Pancreas (tissue), 10 donors: ENCODE results near the gene TCL1A. TPM values are rescaled to one million over a fixed set of nuclear protein-coding genes. Genes with fewer than 3 reads are reported as not detected.
"Not testable (repeated sequence)": the region's sequence is repeated elsewhere in the genome, so short reads cannot be mapped to it uniquely, and the experiment has no call there.

Experiments
- ATAC-seq, 4 donors: fragments of 200-7000 bp; cut with Tn5 transposase; one replicate each; pipeline versions ENCODE4 v1.8.0 to v1.9.1; 2020; ENCODE audit warnings: mild to moderate bottlenecking in 4 of 4, moderate library complexity in 4 of 4
- DNase-seq, 6 donors: peaks; one replicate each; pipeline ENCODE4 v3.0.0-alpha.2; 2020
- FAIRE-seq: peaks from 2 replicates; lab custom pipeline; 2012; peaks lifted over from hg19 to GRCh38; lab: Jason Lieb, UNC
- H3K27ac ChIP-seq, 4 donors: fragments of 200-600 bp; sonication (generic); 1 replicate in 3 of 4; 2 replicates in 1 of 4; pipeline versions ENCODE4 v1.5.0 to v1.8.0; 2020
- H3K27me3 ChIP-seq, 4 donors: fragments of 200-600 bp; one replicate each; pipeline ENCODE4 v1.8.0; 2021
- H3K36me3 ChIP-seq, 3 donors: fragments of 200-600 bp; sonication (generic) in 1 of 3; one replicate each; pipeline versions ENCODE4 v1.5.0 to v1.8.0; 2020 to 2021
- H3K4me1 ChIP-seq, 3 donors: fragments of 200-600 bp; one replicate each; pipeline ENCODE4 v1.8.0; 2021
- H3K4me3 ChIP-seq, 4 donors: fragments of 200-600 bp; sonication (generic) in 2 of 4; one replicate each; pipeline versions ENCODE4 v1.5.0 to v1.8.0; 2020 to 2021
- H3K9me3 ChIP-seq, 4 donors: fragments of 200-600 bp; one replicate each; pipeline ENCODE4 v1.8.0; 2021
- CTCF ChIP-seq, 4 donors: fragments of 200-600 bp; sonication (generic) in 3 of 4; IDR thresholded peaks; one replicate each; pipeline versions ENCODE4 v1.5.0 to v1.8.0; 2021; ENCODE audit warnings: antibody characterized with exemption in 4 of 4
- WGBS, 2 donors: extraction: QIAGEN DNeasy Blood & Tissue Kit; methylation state at CpG; one replicate each; pipeline ENCODE4 v1.1.7; 2013; 5-methylcytosine and 5-hydroxymethylcytosine counted together
- intact Hi-C, 3 donors: fragments of 100-400 bp; cut with DNase I; formaldehyde crosslinking; loops; one replicate each; pipeline versions ENCODE4 v1.11.1 to v1.14.2; 2022
- polyA plus RNA-seq, 2 donors: library from polyadenylated mRNA; stranded (reverse); fragments of 200-250 nt; gene quantifications; one replicate each; pipeline ENCODE4 v1.2.3, GENCODE V29; 2013
- total RNA-seq, 6 donors: library from RNA; stranded (reverse); fragmentation: NEBNext Ultra II Directional in 4 of 6; extraction: Animal tissue kit (Norgen Biotek cat#: 25700) in 4 of 6; gene quantifications; one replicate each; pipeline versions ENCODE4 v1.2.1 to v1.2.4, GENCODE V29; 2021 to 2023
- donor health status: healthy with polysubstance abuse.
- donor health status: DM: no; HTN: no; CAD: no; lungs with moderate emphysema.
- donor health status: DM: no; HTN: no; CAD: no.
- donor health status: control.
- donor health status: control.
- donor health status: Bipolar disorder and iron deficiency.
- donor health status: DM: yes; HTN: yes; CAD: no.
- donor health status: DM: no; HTN: no; CAD: no.
- donor health status: DM: no; HTN: no; CAD: no.
- donor health status: DM: yes; HTN: yes; CAD: no.

The TCL1A gene
- total and polyA plus RNA-seq, 8 donors = 0.09 to 0.16 TPM; not detected in 6

GRCh38 chr14:95739356-95739755 lies 25.4 kb upstream of the TCL1A start:
- Histone ChIP-seq H3K4me1 (no peaks in the 10 kb centered on the region), H3K27ac (no peak overlapping the region), H3K4me3 (no peak overlapping the region), H3K9me3 (no peaks in the 10 kb centered on the region), H3K27me3 (no peaks in the 10 kb centered on the region), H3K36me3 (no peaks in the 10 kb centered on the region)
- DNase-seq (no peak), ATAC-seq (no peak), FAIRE-seq (no peak)
- WGBS, 2 donors = 71 to 75% methylated on average over 1 of the region's 1 CpG
- intact Hi-C loops = no loop called here
- TF ChIP-seq CTCF (IDR thresholded peaks at IDR 0.05) = no peak

- no peak for DNase-seq
- Histone ChIP-seq H3K27me3 (no peaks in the 10 kb centered on the region), H3K9me3 (no peaks in the 10 kb centered on the region), H3K36me3 (no peaks in the 10 kb centered on the region), H3K4me1 (peaks cover 0 to 6% (median 0%) of the 10 kb centered on the region in 3 donors), H3K4me3 (no peak overlapping the region), H3K27ac (no peak overlapping the region)
- intact Hi-C loops = no loop called here
- TF ChIP-seq CTCF (IDR thresholded peaks at IDR 0.05) = no peak
- ATAC-seq = peak; percentile 67 to 91 (median 83)
- WGBS, 2 donors = 43 to 54% methylated on average over 1 of the region's 1 CpG
- FAIRE-seq = no peak
These were observed 19.3 kb upstream of the TCL1A start for GRCh38 chr14:95733212-95733611.

- DNase-seq = no peak
- no peak for TF ChIP-seq CTCF (IDR thresholded peaks at IDR 0.05)
- H3K9me3 ChIP-seq = no peaks in the 10 kb centered on the region
- no peaks in the 10 kb centered on the region for H3K27me3 ChIP-seq
- 85 to 86% methylated on average over 5 of the region's 5 CpGs for WGBS, 2 donors
- intact Hi-C loops = no loop called here
- ATAC-seq = no peak
- no peaks in the 10 kb centered on the region for H3K36me3 ChIP-seq
- H3K4me1 ChIP-seq = peaks cover 0 to 15% (median 6%) of the 10 kb centered on the region in 3 donors
- no peak overlapping the region for H3K27ac ChIP-seq
- FAIRE-seq = no peak
- H3K4me3 ChIP-seq = no peak overlapping the region
These were observed 16.2 kb upstream of the TCL1A start for GRCh38 chr14:95730126-95730525.

- FAIRE-seq, H3K36me3 ChIP-seq: not testable (repeated sequence)
- WGBS, 2 donors = 68% methylated on average over 8 of the region's 8 CpGs
These were observed 15.6 kb upstream of the TCL1A start for GRCh38 chr14:95729402-95730028.

GRCh38 chr14:95727056-95727700 lies 13.3 kb upstream of the TCL1A start:
- Histone ChIP-seq H3K9me3 (no peaks in the 10 kb centered on the region), H3K36me3 (no peaks in the 10 kb centered on the region), H3K4me1 (peaks cover 0 to 10% (median 6%) of the 10 kb centered on the region in 3 donors), H3K4me3 (no peak overlapping the region), H3K27me3 (no peaks in the 10 kb centered on the region), H3K27ac (peak overlapping the region in 3 of 4 donors; percentile 26 to 46 (median 41))
- WGBS, 2 donors = 25 to 27% methylated on average over 6 of the region's 6 CpGs
- DNase-seq (peak in 5 of 6 donors; percentile 33 to 62 (median 49)), ATAC-seq (peak; percentile 92 to 97 (median 96)), FAIRE-seq (no peak)
- intact Hi-C loops = no loop called here
- no peak for TF ChIP-seq CTCF (IDR thresholded peaks at IDR 0.05)

More at GRCh38 chr14:95729402-95730028, 15.6 kb upstream of the TCL1A start:
- H3K9me3 ChIP-seq, DNase-seq, intact Hi-C loops, ATAC-seq, H3K4me3 ChIP-seq, H3K27ac ChIP-seq, H3K27me3 ChIP-seq: not testable (repeated sequence)
- H3K4me1 ChIP-seq = peaks cover 0 to 15% (median 6%) of the 10 kb centered on the region in 3 donors
